NCI-H2227 treated with DMSO at 0.1 percent for 48 hours (cell line): Measurements from ENCODE around the gene CALM1.
A peak's percentile ranks its signal among the peaks of the same experiment; 100 is the strongest.

Experiments used
- DNase-seq: peaks from one replicate; lab custom pipeline; 2025; lab: John Stamatoyannopoulos, UW

CALM1 gene

GRCh38 chr14:90443161-90444076, 46.6 kb downstream of the CALM1 start:
- no peak for DNase-seq

- DNase-seq: no peak
Observed at GRCh38 chr14:90444077-90444696, 47.4 kb downstream of the CALM1 start.

GRCh38 chr14:90445011-90445410, 48.2 kb downstream of the CALM1 start:
- DNase-seq: no peak

- no peak for DNase-seq
Observed at GRCh38 chr14:90446405-90446804, 49.6 kb downstream of the CALM1 start.

GRCh38 chr14:90447720-90448497, 51.1 kb downstream of the CALM1 start:
- DNase-seq: no peak

GRCh38 chr14:90449411-90449810, 52.6 kb downstream of the CALM1 start:
- DNase-seq: no peak

GRCh38 chr14:90450151-90450550, 53.3 kb downstream of the CALM1 start:
- no peak for DNase-seq

- no peak for DNase-seq
Observed at GRCh38 chr14:90450667-90451066, 53.8 kb downstream of the CALM1 start.

GRCh38 chr14:90451443-90451842, 54.6 kb downstream of the CALM1 start:
- no peak for DNase-seq

GRCh38 chr14:90451961-90452360, 55.1 kb downstream of the CALM1 start:
- DNase-seq: no peak

GRCh38 chr14:90452366-90452765, 55.5 kb downstream of the CALM1 start:
- DNase-seq: no peak

GRCh38 chr14:90453401-90453951, 56.6 kb downstream of the CALM1 start:
- DNase-seq: no peak

- no peak for DNase-seq
Observed at GRCh38 chr14:90454041-90455000, 57.5 kb downstream of the CALM1 start.

GRCh38 chr14:90455100-90455571, 58.3 kb downstream of the CALM1 start:
- no peak for DNase-seq

GRCh38 chr14:90456551-90456950, 59.7 kb downstream of the CALM1 start:
- DNase-seq: peak; percentile 28

- no peak for DNase-seq
Observed at GRCh38 chr14:90457186-90457585, 60.4 kb downstream of the CALM1 start.
